H9 (cell line): Measurements from ENCODE around the gene TPD52L1. TPM values are rescaled to one million over a fixed set of nuclear protein-coding genes. Genes with fewer than 3 reads are reported as not detected.

Experiments
- DNase-seq: peaks from one replicate; pipeline ENCODE4 v3.0.0-alpha.2; 2017
- H2AFZ ChIP-seq: one replicate; pipeline ENCODE4 v1.6.1; 2013; ENCODE audit warnings: mild to moderate bottlenecking, low read length, control low read depth, moderate library complexity
- H2AK5ac ChIP-seq: 2 replicates; pipeline ENCODE4 v1.6.1; 2013; ENCODE audit warnings: low read length, control low read depth, mixed read lengths; ENCODE audit not compliant: insufficient read length
- H2BK120ac ChIP-seq: one replicate; pipeline ENCODE4 v1.6.1; 2013; ENCODE audit warnings: low read depth, mild to moderate bottlenecking, low read length, control low read depth, inconsistent platforms; ENCODE audit not compliant: poor library complexity, severe bottlenecking
- H2BK12ac ChIP-seq: 2 replicates; pipeline ENCODE4 v1.6.1; 2013; ENCODE audit warnings: low read length, control low read depth, mixed read lengths, low read depth; ENCODE audit not compliant: insufficient read length
- H2BK15ac ChIP-seq: 2 replicates; pipeline ENCODE4 v1.6.1; 2013; ENCODE audit warnings: low read depth, low read length, control low read depth
- H2BK20ac ChIP-seq: one replicate; pipeline ENCODE4 v1.6.1; 2013; ENCODE audit warnings: low read depth, mild to moderate bottlenecking, low read length, control low read depth, inconsistent platforms; ENCODE audit not compliant: poor library complexity, severe bottlenecking
- H2BK5ac ChIP-seq: 2 replicates; pipeline ENCODE4 v1.6.1; 2013; ENCODE audit warnings: low read length, control low read depth, mixed read lengths; ENCODE audit not compliant: insufficient read length
- H3K14ac ChIP-seq: 2 replicates; pipeline ENCODE4 v1.6.1; 2013; ENCODE audit warnings: low read length, control low read depth; ENCODE audit not compliant: insufficient read depth
- H3K18ac ChIP-seq: 2 replicates; pipeline ENCODE4 v1.6.1; 2013; ENCODE audit warnings: low read depth, mild to moderate bottlenecking, mixed read lengths, low read length, control low read depth; ENCODE audit not compliant: insufficient read length
- H3K23ac ChIP-seq: 2 replicates; pipeline ENCODE4 v1.6.1; 2013; ENCODE audit warnings: low read length, control low read depth, mixed read lengths, low read depth; ENCODE audit not compliant: insufficient read length
- H3K23me2 ChIP-seq: 2 replicates; pipeline ENCODE4 v1.6.1; 2013; ENCODE audit warnings: low read depth, mild to moderate bottlenecking, mixed read lengths, low read length, control low read depth; ENCODE audit not compliant: insufficient read length, poor library complexity, severe bottlenecking
- H3K27ac ChIP-seq: 2 replicates; pipeline ENCODE4 v1.5.1; 2013; ENCODE audit warnings: low read length, control low read depth, mixed read lengths, low read depth; ENCODE audit not compliant: insufficient read length
- H3K27me3 ChIP-seq: 2 replicates; pipeline ENCODE4 v1.6.1; 2013; ENCODE audit warnings: low read length, control low read depth, inconsistent platforms; ENCODE audit not compliant: insufficient read depth
- H3K4ac ChIP-seq: 2 replicates; pipeline ENCODE4 v1.6.1; 2013; ENCODE audit warnings: low read depth, mild to moderate bottlenecking, control low read depth, inconsistent platforms, low read length, moderate library complexity
- H3K4me1 ChIP-seq: 2 replicates; pipeline ENCODE4 v1.6.1; 2013; ENCODE audit warnings: low read length, control low read depth, inconsistent platforms; ENCODE audit not compliant: insufficient read depth
- H3K4me2 ChIP-seq: 2 replicates; pipeline ENCODE4 v1.6.1; 2013; ENCODE audit warnings: low read length, control low read depth, mixed read lengths; ENCODE audit not compliant: insufficient read length, insufficient read depth
- H3K56ac ChIP-seq: 2 replicates; pipeline ENCODE4 v1.6.1; 2013; ENCODE audit warnings: low read depth, mild to moderate bottlenecking, mixed read lengths, low read length, control low read depth; ENCODE audit not compliant: insufficient read length
- H3K79me1 ChIP-seq: 2 replicates; pipeline ENCODE4 v1.6.1; 2013; ENCODE audit warnings: low read depth, mild to moderate bottlenecking, moderate library complexity, low read length, control low read depth, inconsistent platforms; ENCODE audit not compliant: insufficient read depth, poor library complexity, severe bottlenecking
- H3K79me2 ChIP-seq: 2 replicates; pipeline ENCODE4 v1.6.1; 2013; ENCODE audit warnings: low read length, control low read depth, inconsistent platforms; ENCODE audit not compliant: insufficient read depth
- H3K9ac ChIP-seq: 2 replicates; pipeline ENCODE4 v1.6.1; 2013; ENCODE audit warnings: low read length, control low read depth, mixed read lengths; ENCODE audit not compliant: insufficient read length; ENCODE audit errors: extremely low read depth
- H3K9me3 ChIP-seq: one replicate; pipeline ENCODE4 v1.6.1; 2013; ENCODE audit warnings: low read depth, low read length, inconsistent platforms; ENCODE audit not compliant: control insufficient read depth
- H3T11ph ChIP-seq: one replicate; pipeline ENCODE4 v1.6.1; 2013; ENCODE audit warnings: mild to moderate bottlenecking, low read length, control low read depth, inconsistent platforms
- H4K20me1 ChIP-seq: one replicate; pipeline ENCODE4 v1.6.1; 2013; ENCODE audit not compliant: control insufficient read depth, insufficient read length, insufficient read depth
- H4K5ac ChIP-seq: 2 replicates; pipeline ENCODE4 v1.6.1; 2013; ENCODE audit warnings: low read depth, mild to moderate bottlenecking, mixed read lengths, low read length, control low read depth; ENCODE audit not compliant: insufficient read length
- H4K8ac ChIP-seq: replicated peaks from 2 replicates; pipeline ENCODE4 v1.6.1; 2013; ENCODE audit warnings: low read length, control low read depth, mixed read lengths, low read depth; ENCODE audit not compliant: insufficient read length
- H4K91ac ChIP-seq: 2 replicates; pipeline ENCODE4 v1.6.1; 2013; ENCODE audit warnings: low read depth, mild to moderate bottlenecking, moderate library complexity, mixed read lengths, low read length, control low read depth; ENCODE audit not compliant: insufficient read length
- H3K27ac Mint-ChIP-seq, 3 experiments: 2 replicates in 2 of 3; 3 replicates in 1 of 3; pipeline ENCODE4 v1.8.0; 2020 to 2021; ENCODE audit warnings: mixed read lengths in 3 of 3, mild to moderate bottlenecking in 1 of 3, moderate library complexity in 1 of 3
- H3K27me3 Mint-ChIP-seq: 2 replicates; pipeline ENCODE4 v1.8.0; 2021; ENCODE audit warnings: low read depth, mild to moderate bottlenecking, moderate library complexity, mixed read lengths
- H3K36me3 Mint-ChIP-seq, 3 experiments: 2 replicates in 2 of 3; 3 replicates in 1 of 3; pipeline ENCODE4 v1.8.0; 2020 to 2021; ENCODE audit warnings: low read depth in 3 of 3, mixed read lengths in 3 of 3; ENCODE audit not compliant: insufficient read depth in 1 of 3
- H3K4me1 Mint-ChIP-seq, 2 experiments: 2 replicates each; pipeline ENCODE4 v1.8.0; 2020; ENCODE audit warnings: mixed read lengths in 2 of 2
- H3K4me3 Mint-ChIP-seq, 2 experiments: 2 replicates in 1 of 2; 3 replicates in 1 of 2; pipeline ENCODE4 v1.8.0; 2020 to 2021; ENCODE audit warnings: mild to moderate bottlenecking in 2 of 2, mixed read lengths in 2 of 2, moderate library complexity in 1 of 2
- H3K9me3 Mint-ChIP-seq, 2 experiments: 2 replicates in 1 of 2; 3 replicates in 1 of 2; pipeline ENCODE4 v1.8.0; 2020; ENCODE audit warnings: mild to moderate bottlenecking in 2 of 2, mixed read lengths in 2 of 2, moderate library complexity in 1 of 2
- CTCF ChIP-seq: fragments of 200-600 bp; sonication (generic); conservative IDR thresholded peaks from 3 replicates; pipeline ENCODE4 v1.8.0; 2021; ENCODE audit warnings: antibody characterized with exemption, mild to moderate bottlenecking
- WGBS: extraction: QIAGEN DNeasy Blood & Tissue Kit; methylation state at CpG from one replicate; pipeline ENCODE4 v1.1.7; 2013; ENCODE audit warnings: missing lambda C conversion rate, low lambda C conversion rate, mixed read lengths; ENCODE audit not compliant: insufficient read length; ENCODE audit errors: extremely low coverage; 5-methylcytosine and 5-hydroxymethylcytosine counted together
- total RNA-seq: library from RNA; stranded (reverse); gene quantifications from 2 replicates; pipeline ENCODE4 v1.2.1, GENCODE V29; 2021

TPD52L1 gene
- total RNA-seq, 1 experiment from 2014 or later = 6.6 TPM

DNA sequence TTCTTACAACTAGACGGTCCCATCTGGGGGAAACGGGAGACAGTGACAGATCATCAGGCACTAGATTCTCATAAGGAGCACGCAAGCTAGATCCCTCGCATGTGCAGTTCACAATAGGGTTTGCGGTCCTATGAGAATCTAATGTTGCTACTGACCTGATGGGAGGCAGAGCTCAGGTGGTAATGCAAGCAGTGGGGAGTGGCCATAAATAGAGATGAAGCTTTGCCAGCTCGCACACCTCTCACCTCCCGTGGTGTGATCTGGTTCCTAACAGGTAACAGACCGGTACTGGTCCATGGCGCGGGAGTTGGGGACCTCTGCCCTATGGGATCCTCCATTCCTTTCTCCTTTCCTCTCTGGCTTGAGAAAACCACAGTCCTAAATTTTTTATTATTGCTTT is 63.8 kb downstream of the TPD52L1 start:
- Histone ChIP-seq H3K18ac (no peak overlapping the region), H2BK120ac (no peak overlapping the region), H4K91ac (no peak overlapping the region), H3K79me2 (no peaks in the 10 kb centered on the region), H4K8ac (no peak overlapping the region), H3K23me2 (no peaks in the 10 kb centered on the region), H4K20me1 (no peaks in the 10 kb centered on the region), H3K9me3 (no peaks in the 10 kb centered on the region), H2AFZ (no peak overlapping the region), H3K4me1 (no peaks in the 10 kb centered on the region), H2BK5ac (no peak overlapping the region), H2BK20ac (no peak overlapping the region), H3K27me3 (no peaks in the 10 kb centered on the region), H3K4me2 (no peak overlapping the region), H2BK12ac (no peak overlapping the region), H3K4ac (no peak overlapping the region), H3K9ac (no peak overlapping the region), H3K56ac (no peak overlapping the region), H3T11ph (no peak overlapping the region), H3K23ac (no peak overlapping the region), H2BK15ac (no peak overlapping the region), H2AK5ac (no peak overlapping the region), H3K27ac (no peak overlapping the region), H3K79me1 (no peaks in the 10 kb centered on the region), H3K14ac (no peak overlapping the region), H4K5ac (no peak overlapping the region)
- Mint-ChIP-seq H3K27ac (no peak overlapping the region), H3K27me3 (no peaks in the 10 kb centered on the region), H3K9me3 (no peaks in the 10 kb centered on the region), H3K4me1 (peaks cover 14 to 16% of the 10 kb centered on the region in 2 experiments), H3K36me3 (no peaks in the 10 kb centered on the region), H3K4me3 (no peak overlapping the region)
- no peak for DNase-seq
- no CpG with 5 or more reads among the region's 10 CpGs for WGBS
- TF ChIP-seq CTCF = no peak
